Osteoblast (primary cell): ENCODE data around the gene F10. TPM values are rescaled to one million over a fixed set of nuclear protein-coding genes. Genes with fewer than 3 reads are reported as not detected.
A peak's percentile ranks its signal among the peaks of the same experiment; 100 is the strongest.

ENCODE experiments used
- DNase-seq: peaks from one replicate; pipeline ENCODE4 v3.0.0; 2011; ENCODE audit warnings: low spot score, mixed read lengths; ENCODE audit not compliant: insufficient read length; ENCODE audit errors: missing footprints
- H2AFZ ChIP-seq: 2 replicates; pipeline ENCODE4 v1.6.0; 2011; ENCODE audit warnings: mild to moderate bottlenecking, low read length
- H3K27ac ChIP-seq: 2 replicates; pipeline ENCODE4 v1.5.1; 2011; ENCODE audit warnings: mild to moderate bottlenecking, low read depth, low read length, moderate library complexity
- H3K27me3 ChIP-seq: 2 replicates; pipeline ENCODE4 v1.6.0; 2012; ENCODE audit warnings: mild to moderate bottlenecking, control low read depth, inconsistent platforms, low read length, moderate library complexity; ENCODE audit not compliant: insufficient read depth
- H3K36me3 ChIP-seq: 2 replicates; pipeline ENCODE4 v1.5.1; 2011; ENCODE audit warnings: mild to moderate bottlenecking, low read length, control low read depth, moderate library complexity; ENCODE audit not compliant: insufficient read depth
- H3K4me1 ChIP-seq: 2 replicates; pipeline ENCODE4 v1.5.1; 2011; ENCODE audit warnings: mild to moderate bottlenecking, low read length, control low read depth, moderate library complexity; ENCODE audit not compliant: insufficient read depth
- H3K4me2 ChIP-seq: 2 replicates; pipeline ENCODE4 v1.6.0; 2011; ENCODE audit warnings: mild to moderate bottlenecking, low read length; ENCODE audit not compliant: insufficient read depth
- H3K4me3 ChIP-seq: fragments of 200-600 bp; sonication (generic); 3 replicates; pipeline ENCODE4 v1.5.1; 2012; ENCODE audit warnings: mild to moderate bottlenecking, low read length, inconsistent platforms; ENCODE audit not compliant: insufficient read depth
- H3K79me2 ChIP-seq: 2 replicates; pipeline ENCODE4 v1.6.0; 2012; ENCODE audit warnings: mild to moderate bottlenecking, low read length, control low read depth, inconsistent platforms; ENCODE audit not compliant: insufficient read depth
- H3K9me3 ChIP-seq: 2 replicates; pipeline ENCODE4 v1.5.1; 2011; ENCODE audit warnings: low read depth, low read length, control low read depth
- H4K20me1 ChIP-seq: 2 replicates; pipeline ENCODE4 v1.6.0; 2012; ENCODE audit warnings: mild to moderate bottlenecking, low read length, control low read depth; ENCODE audit not compliant: insufficient read depth
- total RNA-seq: library from RNA; depleted of rRNA; stranded (reverse); fragments of >200 nt; gene quantifications from 2 replicates; pipeline ENCODE4 v1.2.3, GENCODE V29; 2012
- TF ChIP-seq, protein P1 (sequence below): IDR thresholded peaks from 2 replicates; pipeline ENCODE4 v1.5.1; 2011; ENCODE audit warnings: mild to moderate bottlenecking, low read depth, low read length, moderate library complexity; ENCODE audit errors: extremely low read depth

The F10 gene
- 0.29 TPM in 1 of 2 replicates, not detected in the other for total RNA-seq

DNA sequence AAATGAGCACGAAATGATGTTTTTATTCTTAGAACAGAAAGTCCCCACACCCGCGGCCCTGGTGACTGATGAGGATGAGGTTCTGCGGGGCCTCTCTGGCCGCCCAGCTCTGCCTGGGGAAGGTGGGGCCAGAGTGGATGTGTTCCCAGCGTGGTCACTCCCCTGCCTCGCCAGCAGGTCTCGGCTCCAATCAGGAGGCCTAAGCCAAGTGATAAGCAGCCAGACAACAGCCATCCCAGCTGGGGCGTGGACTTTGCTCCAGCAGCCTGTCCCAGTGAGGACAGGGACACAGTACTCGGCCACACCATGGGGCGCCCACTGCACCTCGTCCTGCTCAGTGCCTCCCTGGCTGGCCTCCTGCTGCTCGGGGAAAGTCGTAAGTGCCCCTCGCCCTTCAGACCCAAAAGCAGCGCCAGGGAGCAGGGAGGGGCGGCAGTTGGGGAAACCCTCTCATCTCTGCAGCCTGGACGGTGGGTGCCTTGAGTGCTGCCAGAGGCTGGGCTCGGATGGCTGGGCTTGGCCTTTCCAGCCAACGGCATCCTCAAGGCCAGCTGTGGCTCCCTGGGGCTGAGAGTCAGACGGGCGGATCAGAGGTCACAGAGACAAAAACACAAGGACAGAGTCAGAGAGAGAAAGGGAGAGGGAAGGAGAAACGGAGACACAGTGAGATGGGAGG is at the start of gene F10:
TSS of gene F10 (plus strand) at position 250 of the 676 bp plus-strand sequence. CDS start at position 307, 57 bp downstream.
- Histone ChIP-seq H2AFZ (no peak within 1 kb of the TSS), H3K4me3 (no peak within 1 kb of the TSS), H3K4me1 (no peaks in the 10 kb centered on the region), H3K36me3 (no peaks in the 10 kb centered on the region), H3K9me3 (no peaks in the 10 kb centered on the region), H3K27ac (no peak within 1 kb of the TSS), H3K27me3 (peaks cover 1% of the 10 kb centered on the region), H3K4me2 (no peak within 1 kb of the TSS), H3K79me2 (no peaks in the 10 kb centered on the region), H4K20me1 (no peaks in the 10 kb centered on the region)
- DNase-seq = peak; percentile 82
- TF ChIP-seq, protein P1, sequence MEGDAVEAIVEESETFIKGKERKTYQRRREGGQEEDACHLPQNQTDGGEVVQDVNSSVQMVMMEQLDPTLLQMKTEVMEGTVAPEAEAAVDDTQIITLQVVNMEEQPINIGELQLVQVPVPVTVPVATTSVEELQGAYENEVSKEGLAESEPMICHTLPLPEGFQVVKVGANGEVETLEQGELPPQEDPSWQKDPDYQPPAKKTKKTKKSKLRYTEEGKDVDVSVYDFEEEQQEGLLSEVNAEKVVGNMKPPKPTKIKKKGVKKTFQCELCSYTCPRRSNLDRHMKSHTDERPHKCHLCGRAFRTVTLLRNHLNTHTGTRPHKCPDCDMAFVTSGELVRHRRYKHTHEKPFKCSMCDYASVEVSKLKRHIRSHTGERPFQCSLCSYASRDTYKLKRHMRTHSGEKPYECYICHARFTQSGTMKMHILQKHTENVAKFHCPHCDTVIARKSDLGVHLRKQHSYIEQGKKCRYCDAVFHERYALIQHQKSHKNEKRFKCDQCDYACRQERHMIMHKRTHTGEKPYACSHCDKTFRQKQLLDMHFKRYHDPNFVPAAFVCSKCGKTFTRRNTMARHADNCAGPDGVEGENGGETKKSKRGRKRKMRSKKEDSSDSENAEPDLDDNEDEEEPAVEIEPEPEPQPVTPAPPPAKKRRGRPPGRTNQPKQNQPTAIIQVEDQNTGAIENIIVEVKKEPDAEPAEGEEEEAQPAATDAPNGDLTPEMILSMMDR = no peak

DNA sequence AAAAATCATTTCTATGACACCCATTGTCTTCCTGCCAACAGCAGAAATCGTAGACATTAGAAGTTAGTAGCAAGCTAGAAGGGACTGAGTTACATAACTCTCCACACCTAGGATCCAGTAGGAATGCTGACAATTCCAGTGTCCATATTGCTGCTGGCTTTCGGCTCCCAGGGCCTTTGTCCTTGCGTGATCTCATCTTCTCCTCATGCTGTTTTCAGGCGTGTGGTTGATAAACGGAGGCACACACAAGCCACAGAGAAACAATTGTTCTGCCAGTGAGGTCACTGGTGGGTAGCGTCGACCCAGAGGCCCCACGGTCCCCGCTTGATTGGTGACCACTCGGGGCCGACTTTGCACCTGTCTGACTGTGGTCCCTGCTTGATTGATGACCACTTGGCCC is 48.7 kb upstream of the F10 start:
- H3K79me2 ChIP-seq = no peaks in the 10 kb centered on the region
- H2AFZ ChIP-seq = no peak overlapping the region
- no peaks in the 10 kb centered on the region for H4K20me1 ChIP-seq
- H3K9me3 ChIP-seq = no peaks in the 10 kb centered on the region
- no peak overlapping the region for H3K4me2 ChIP-seq
- TF ChIP-seq, protein P1 = no peak
- no peaks in the 10 kb centered on the region for H3K36me3 ChIP-seq
- no peak overlapping the region for H3K4me3 ChIP-seq
- no peak for DNase-seq
- H3K4me1 ChIP-seq = no peaks in the 10 kb centered on the region
- H3K27ac ChIP-seq = no peak overlapping the region
- H3K27me3 ChIP-seq = peaks cover 4% of the 10 kb centered on the region

DNA sequence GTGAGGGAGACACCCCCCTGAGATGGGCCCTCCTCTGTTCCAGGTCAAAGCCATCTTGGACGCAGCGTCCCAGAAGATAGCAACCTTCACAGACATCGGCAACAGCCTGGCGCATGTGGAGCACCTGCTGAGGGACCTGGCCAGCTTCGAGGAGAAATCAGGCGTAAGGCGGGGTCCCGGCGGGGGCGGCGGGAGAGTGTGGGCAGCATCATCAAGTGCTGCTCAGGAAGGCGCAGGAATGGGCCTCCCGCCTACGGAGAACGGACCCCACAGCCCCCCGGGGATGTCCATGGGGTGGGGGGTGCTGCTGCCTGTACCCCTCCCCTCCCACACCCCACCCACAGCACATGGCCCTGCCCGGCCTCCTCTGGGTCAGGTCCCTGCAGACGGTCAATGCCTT is 48.2 kb upstream of the F10 start:
- Histone ChIP-seq H2AFZ (no peak overlapping the region), H3K9me3 (no peaks in the 10 kb centered on the region), H3K4me2 (no peak overlapping the region), H3K27me3 (peaks cover 4% of the 10 kb centered on the region), H3K79me2 (no peaks in the 10 kb centered on the region), H4K20me1 (no peaks in the 10 kb centered on the region), H3K27ac (no peak overlapping the region), H3K4me1 (no peaks in the 10 kb centered on the region), H3K36me3 (no peaks in the 10 kb centered on the region), H3K4me3 (no peak overlapping the region)
- no peak for DNase-seq
- TF ChIP-seq, protein P1 = no peak

DNA sequence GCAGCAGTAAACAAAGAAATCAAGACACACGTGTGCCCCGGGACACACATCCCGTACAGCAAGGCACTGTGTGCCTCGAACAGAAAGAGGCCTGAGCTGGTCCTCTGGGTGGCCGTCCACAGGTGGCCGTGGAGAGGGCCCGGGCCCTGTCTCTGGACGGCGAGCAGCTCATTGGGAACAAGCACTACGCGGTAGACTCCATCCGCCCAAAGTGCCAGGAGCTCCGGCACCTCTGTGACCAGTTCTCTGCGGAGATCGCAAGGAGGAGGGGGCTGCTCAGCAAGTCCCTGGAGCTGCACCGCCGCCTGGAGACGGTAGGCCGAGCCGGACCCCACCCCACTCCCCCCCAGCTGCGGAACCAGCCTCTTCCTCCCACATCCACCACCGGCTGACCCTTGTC is 47.7 kb upstream of the F10 start:
- H3K4me3 ChIP-seq = no peak overlapping the region
- DNase-seq = no peak
- no peaks in the 10 kb centered on the region for H3K36me3 ChIP-seq
- no peaks in the 10 kb centered on the region for H4K20me1 ChIP-seq
- peaks cover 4% of the 10 kb centered on the region for H3K27me3 ChIP-seq
- H3K27ac ChIP-seq = no peak overlapping the region
- H3K79me2 ChIP-seq = no peaks in the 10 kb centered on the region
- H3K9me3 ChIP-seq = no peaks in the 10 kb centered on the region
- TF ChIP-seq, protein P1 = no peak
- H3K4me2 ChIP-seq = no peak overlapping the region
- H3K4me1 ChIP-seq = no peaks in the 10 kb centered on the region
- H2AFZ ChIP-seq = no peak overlapping the region
